PFSK-1 (cell line): ENCODE results near the gene SMARCA4.

Source experiments
- FOXP2 ChIP-seq: optimal IDR thresholded peaks from 2 replicates; pipeline ENCODE3; 2011; ENCODE audit warnings: borderline replicate concordance, control low read depth, inconsistent platforms; ENCODE audit not compliant: insufficient read depth; ENCODE audit errors: extremely low read length, extremely low read depth
- POLR2AphosphoS5 ChIP-seq: IDR thresholded peaks from 2 replicates; pipeline ENCODE4 v1.6.1; 2012; ENCODE audit warnings: low read depth, mild to moderate bottlenecking, control low read depth, low read length, moderate library complexity
- REST ChIP-seq, 2 experiments: IDR thresholded peaks; 2 replicates each; pipeline versions ENCODE4 v1.6.1 to v1.8.0; 2011 to 2012; ENCODE audit warnings: low read depth in 2 of 2, low read length in 2 of 2, control low read depth in 1 of 2, inconsistent platforms in 1 of 2, mild to moderate bottlenecking in 1 of 2, moderate library complexity in 1 of 2; ENCODE audit not compliant: insufficient read depth in 1 of 2
- SIN3A ChIP-seq: IDR thresholded peaks from 2 replicates; pipeline ENCODE4 v1.6.1; 2012; ENCODE audit warnings: mild to moderate bottlenecking, low read length, moderate library complexity, borderline replicate concordance; ENCODE audit not compliant: insufficient read depth
- TAF1 ChIP-seq: IDR thresholded peaks from 2 replicates; pipeline ENCODE4 v1.6.1; 2012; ENCODE audit warnings: low read length, control low read depth, borderline replicate concordance; ENCODE audit not compliant: insufficient read depth

SMARCA4 gene

GRCh38 chr19:11105014-11105636, 144.3 kb downstream of the SMARCA4 start:
- TF ChIP-seq REST (IDR thresholded peaks at IDR 0.05; ENCODE audit: insufficient read depth in 1 of 2, low read depth in 2 of 2, low read length in 2 of 2) (no peak), SIN3A (no peak), FOXP2 (no peak), TAF1 (no peak), POLR2AphosphoS5 (no peak)

DNA sequence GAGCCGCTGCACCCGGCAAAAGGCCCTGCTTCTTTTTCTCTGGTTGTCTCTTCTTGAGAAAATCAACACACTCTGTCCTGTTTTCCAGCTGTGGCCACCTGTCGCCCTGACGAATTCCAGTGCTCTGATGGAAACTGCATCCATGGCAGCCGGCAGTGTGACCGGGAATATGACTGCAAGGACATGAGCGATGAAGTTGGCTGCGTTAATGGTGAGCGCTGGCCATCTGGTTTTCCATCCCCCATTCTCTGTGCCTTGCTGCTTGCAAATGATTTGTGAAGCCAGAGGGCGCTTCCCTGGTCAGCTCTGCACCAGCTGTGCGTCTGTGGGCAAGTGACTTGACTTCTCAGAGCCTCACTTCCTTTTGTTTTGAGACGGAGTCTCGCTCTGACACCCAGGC, 145.6 kb downstream of the SMARCA4 start:
- TF ChIP-seq REST (IDR thresholded peaks at IDR 0.05; ENCODE audit: insufficient read depth in 1 of 2, low read depth in 2 of 2, low read length in 2 of 2), result no peak
- TF ChIP-seq TAF1, result no peak
- no peak for TF ChIP-seq SIN3A
- TF ChIP-seq FOXP2, result no peak
- no peak for TF ChIP-seq POLR2AphosphoS5

DNA sequence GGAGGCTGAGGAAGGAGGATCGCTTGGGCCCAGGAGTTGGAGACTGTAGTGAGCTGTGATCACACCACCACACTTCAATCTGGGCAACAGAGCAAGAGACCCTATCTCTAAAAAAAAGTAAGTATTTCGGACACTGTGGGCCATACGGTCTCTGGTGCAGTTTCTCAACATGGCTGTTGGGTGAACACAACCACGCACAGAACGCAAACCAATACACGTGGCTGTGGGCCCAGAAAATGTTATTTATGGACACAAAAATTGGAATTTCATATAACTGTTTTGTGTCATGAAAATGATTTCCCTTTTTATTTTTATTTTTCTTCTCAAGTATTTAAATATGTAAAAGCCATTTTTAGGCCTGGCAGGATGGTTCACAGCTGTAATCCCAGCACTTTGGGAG, 147.9 kb downstream of the SMARCA4 start:
- no peak for TF ChIP-seq POLR2AphosphoS5
- no peak for TF ChIP-seq SIN3A
- TF ChIP-seq FOXP2, result no peak

- TF ChIP-seq FOXP2 (no peak), TAF1 (no peak), POLR2AphosphoS5 (no peak), SIN3A (no peak), REST (IDR thresholded peaks at IDR 0.05; ENCODE audit: insufficient read depth in 1 of 2, low read depth in 2 of 2, low read length in 2 of 2) (no peak)
Measured at GRCh38 chr19:11111117-11111770, 150.4 kb downstream of the SMARCA4 start.

- no peak for TF ChIP-seq SIN3A
Measured at GRCh38 chr19:11111771-11112144, 150.9 kb downstream of the SMARCA4 start.
